Endothelial cell of umbilical vein (primary cell): ENCODE data around the gene OR6C2. TPM values are rescaled to one million over a fixed set of nuclear protein-coding genes. Genes with fewer than 3 reads are reported as not detected.
A peak's percentile ranks its signal among the peaks of the same experiment; 100 is the strongest.
"Not testable (repeated sequence)": the region's sequence is repeated elsewhere in the genome, so short reads cannot be mapped to it uniquely, and the experiment has no call there.

ENCODE experiments used
- BruUV-seq: library from RNA; stranded (reverse); fragments of 400-500 nt; replicated peaks from 2 replicates; lab custom pipeline; 2021; lab: Mats Ljungman, UMichigan
- CTCF ChIA-PET: fragments of 300-600, 350-600 bp; sonication (Branson Sonifier 250); formaldehyde crosslinking; loops from one replicate; lab custom pipeline; 2021; ENCODE audit warnings: antibody characterized with exemption, inconsistent platforms; lab: Charles Lee
- POLR2A ChIA-PET: fragments of 300-600, 350-600 bp; sonication (Branson Sonifier 250); formaldehyde crosslinking; loops from one replicate; lab custom pipeline; 2021; ENCODE audit warnings: antibody characterized with exemption, inconsistent platforms; lab: Charles Lee
- DNase-seq: peaks from one replicate; pipeline ENCODE4 v3.0.0-alpha.2; 2011; ENCODE audit warnings: low read depth, low spot score
- FAIRE-seq: peaks from 2 replicates; lab custom pipeline; 2011; peaks lifted over from hg19 to GRCh38; lab: Jason Lieb, UNC
- H2AFZ ChIP-seq: 2 replicates; pipeline ENCODE4 v1.6.0; 2012; ENCODE audit warnings: low read depth, low read length, control low read depth, inconsistent platforms
- H3K27ac ChIP-seq: 2 replicates; pipeline ENCODE4 v1.5.1; 2011; ENCODE audit warnings: low read depth, mild to moderate bottlenecking, control low read depth, low read length, moderate library complexity; ENCODE audit not compliant: insufficient read depth
- H3K27me3 ChIP-seq, 2 experiments: 2 replicates each; pipeline versions ENCODE4 v1.6.0 to v1.6.1; 2011; ENCODE audit warnings: low read length in 2 of 2, mixed read lengths in 1 of 2; ENCODE audit not compliant: control insufficient read depth in 2 of 2, insufficient read depth in 2 of 2
- H3K36me3 ChIP-seq, 2 experiments: 2 replicates in 1 of 2; 3 replicates in 1 of 2; pipeline ENCODE4 v1.5.1; 2011; ENCODE audit warnings: low read length in 2 of 2, mild to moderate bottlenecking in 1 of 2, moderate library complexity in 1 of 2; ENCODE audit not compliant: control insufficient read depth in 2 of 2, insufficient read depth in 2 of 2; ENCODE audit errors: extremely low read depth in 1 of 2
- H3K4me1 ChIP-seq: 3 replicates; pipeline ENCODE4 v1.5.1; 2011; ENCODE audit warnings: mild to moderate bottlenecking, low read length; ENCODE audit not compliant: control insufficient read depth, insufficient read depth; ENCODE audit errors: extremely low read depth
- H3K4me2 ChIP-seq: 2 replicates; pipeline ENCODE4 v1.6.1; 2011; ENCODE audit warnings: low read length, control low read depth, mixed read lengths; ENCODE audit not compliant: insufficient read depth
- H3K4me3 ChIP-seq, 3 experiments: fragments of 200-600 bp in 1 of 3; sonication (generic), shearing (Covaris generic) in 1 of 3; replicated peaks in 1 of 3; 2 replicates each; pipeline ENCODE4 v1.5.1; 2011 to 2016; ENCODE audit warnings: control low read depth in 3 of 3, low read length in 3 of 3, mild to moderate bottlenecking in 2 of 3, inconsistent platforms in 1 of 3, low read depth in 1 of 3, moderate library complexity in 1 of 3; ENCODE audit not compliant: insufficient read depth in 1 of 3
- H3K79me2 ChIP-seq: 2 replicates; pipeline ENCODE4 v1.6.0; 2012; ENCODE audit warnings: low read length, inconsistent platforms; ENCODE audit not compliant: control insufficient read depth, insufficient read depth
- H3K9ac ChIP-seq: replicated peaks from 2 replicates; pipeline ENCODE3; 2011; ENCODE audit warnings: low read length, control low read depth; ENCODE audit not compliant: insufficient read depth; ENCODE audit errors: extremely low read depth
- H3K9me1 ChIP-seq: replicated peaks from 3 replicates; pipeline ENCODE4 v1.6.0; 2011; ENCODE audit warnings: mild to moderate bottlenecking, low read length; ENCODE audit not compliant: control insufficient read depth, insufficient read depth; ENCODE audit errors: extremely low read depth
- H3K9me3 ChIP-seq: replicated peaks from 2 replicates; pipeline ENCODE4 v1.5.1; 2012; ENCODE audit warnings: low read length, inconsistent platforms; ENCODE audit not compliant: control insufficient read depth, insufficient read depth
- H4K20me1 ChIP-seq: replicated peaks from 2 replicates; pipeline ENCODE3; 2011; ENCODE audit warnings: mild to moderate bottlenecking, low read length; ENCODE audit not compliant: control insufficient read depth, insufficient read depth; ENCODE audit errors: extremely low read depth
- dilution Hi-C: fragments of 300-500 bp; cut with MboI; formaldehyde crosslinking; loops from one replicate; pipeline ENCODE4 v1.15.0; 2019; ENCODE audit warnings: low sequenced_read_pairs; ENCODE audit not compliant: extremely low pct_ligation_motif_present
- intact Hi-C: fragments of 100-400 bp; cut with micrococcal nuclease; formaldehyde crosslinking; loops from one replicate; pipeline ENCODE4 v1.10.0; 2022
- polyA plus RNA-seq, 4 experiments: library from polyadenylated mRNA; depleted of rRNA in 3 of 4; stranded (reverse) in 3 of 4; unstranded in 1 of 4; fragments of >200 nt; gene quantifications; 2 replicates each; pipeline versions ENCODE4 v1.2.1 to v1.2.3, GENCODE V29; 2011 to 2012; ENCODE audit warnings: missing spikeins in 1 of 4
- total RNA-seq: library from RNA; stranded (reverse); gene quantifications from 2 replicates; pipeline ENCODE4 v1.2.3, GENCODE V29; 2021

The OR6C2 gene
- total and polyA plus RNA-seq, 2 donors (not counting 3 experiments of a cell fraction or from before 2014, with no cell fraction given), result not detected

GRCh38 chr12:55413498-55414388, 30.1 kb upstream of the OR6C2 start:
- BruUV-seq, CTCF ChIA-PET, DNase-seq, H2AFZ ChIP-seq, H3K36me3 ChIP-seq, H3K79me2 ChIP-seq, H3K9ac ChIP-seq, POLR2A ChIA-PET, H3K27ac ChIP-seq, intact Hi-C loops, H3K9me1 ChIP-seq, dilution Hi-C loops, H3K4me3 ChIP-seq, H3K4me1 ChIP-seq, H4K20me1 ChIP-seq, H3K27me3 ChIP-seq, H3K4me2 ChIP-seq, H3K9me3 ChIP-seq: not testable (repeated sequence)
- peak; percentile 33 for FAIRE-seq

GRCh38 chr12:55414396-55414823, 29.5 kb upstream of the OR6C2 start:
- dilution Hi-C loops, H3K9me3 ChIP-seq, H3K79me2 ChIP-seq, H3K4me2 ChIP-seq, BruUV-seq, H3K27ac ChIP-seq, intact Hi-C loops, H3K9ac ChIP-seq, H3K9me1 ChIP-seq, CTCF ChIA-PET, H4K20me1 ChIP-seq, H2AFZ ChIP-seq, H3K36me3 ChIP-seq, H3K4me1 ChIP-seq, POLR2A ChIA-PET, H3K27me3 ChIP-seq, H3K4me3 ChIP-seq: not testable (repeated sequence)
- peak; percentile 3 for DNase-seq
- FAIRE-seq, result peak; percentile 26

GRCh38 chr12:55414889-55415288, 29.0 kb upstream of the OR6C2 start:
- CTCF ChIA-PET, H3K27me3 ChIP-seq, intact Hi-C loops, H4K20me1 ChIP-seq, DNase-seq, POLR2A ChIA-PET, H3K36me3 ChIP-seq, H3K9me3 ChIP-seq, H3K79me2 ChIP-seq, H3K4me1 ChIP-seq, H3K9ac ChIP-seq, H2AFZ ChIP-seq, H3K4me3 ChIP-seq, H3K9me1 ChIP-seq, BruUV-seq, H3K27ac ChIP-seq, FAIRE-seq, H3K4me2 ChIP-seq, dilution Hi-C loops: not testable (repeated sequence)
